ENCODE measurements around the gene LRRC18.

The LRRC18 gene

DNA sequence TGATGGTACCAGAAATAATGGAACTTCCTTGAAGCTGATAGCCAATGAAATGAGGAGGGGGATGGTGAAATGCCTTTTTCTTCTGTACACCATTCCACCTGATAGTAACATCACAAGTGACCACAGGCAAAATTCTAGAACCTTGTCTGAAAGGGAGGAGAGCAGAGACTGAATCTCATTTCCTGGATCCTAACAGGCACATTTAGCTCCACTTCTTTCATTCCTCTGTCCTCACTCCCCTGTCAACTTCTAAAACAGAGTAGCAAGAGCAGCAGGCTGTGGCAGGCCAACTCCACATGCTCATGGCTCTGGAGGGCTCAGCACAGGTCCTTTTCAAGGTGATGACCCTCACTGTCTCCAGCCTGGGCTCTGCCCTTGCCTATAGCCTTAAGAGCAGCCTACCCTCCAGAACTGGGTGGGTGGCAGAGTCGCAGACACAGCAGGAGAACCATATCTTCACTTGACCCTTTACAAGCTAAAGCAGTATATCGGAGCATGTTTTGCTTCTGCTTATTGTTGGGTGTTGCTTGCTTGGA is at the start of gene LRRC18:
Gene LRRC18, minus strand, starts transcription at position 51 of the 536 bp plus-strand sequence. CDS start 25,685 bp downstream, outside the sequence.
- no peak for DNase-seq

DNA sequence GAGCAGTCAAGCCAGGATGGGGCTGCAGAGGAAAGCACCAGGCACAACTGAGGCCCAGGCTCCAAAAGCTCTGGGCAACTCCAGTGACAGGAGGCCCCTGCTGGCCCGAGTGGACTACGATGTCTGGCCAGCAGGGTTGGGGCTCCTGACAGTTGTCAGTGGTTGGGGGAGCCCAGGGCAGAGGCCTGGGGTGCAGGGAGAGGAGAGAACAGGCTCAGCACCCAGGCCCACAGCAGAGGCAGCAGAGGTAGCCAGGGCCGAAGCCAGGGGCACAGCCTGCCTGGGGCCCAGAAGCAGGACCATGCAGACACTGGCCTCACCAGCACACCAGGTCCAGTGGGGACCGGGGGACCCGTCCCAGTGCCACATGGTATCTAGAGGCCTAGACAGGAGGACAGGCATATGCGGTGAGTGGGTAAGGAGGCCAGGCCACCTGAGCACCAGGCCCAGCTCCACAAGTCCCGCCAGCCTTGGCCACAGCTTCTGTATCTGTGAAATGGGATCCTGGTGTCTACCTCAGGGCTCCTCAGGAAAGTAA is 46.0 kb upstream of the LRRC18 start:
- no peak for DNase-seq

DNA sequence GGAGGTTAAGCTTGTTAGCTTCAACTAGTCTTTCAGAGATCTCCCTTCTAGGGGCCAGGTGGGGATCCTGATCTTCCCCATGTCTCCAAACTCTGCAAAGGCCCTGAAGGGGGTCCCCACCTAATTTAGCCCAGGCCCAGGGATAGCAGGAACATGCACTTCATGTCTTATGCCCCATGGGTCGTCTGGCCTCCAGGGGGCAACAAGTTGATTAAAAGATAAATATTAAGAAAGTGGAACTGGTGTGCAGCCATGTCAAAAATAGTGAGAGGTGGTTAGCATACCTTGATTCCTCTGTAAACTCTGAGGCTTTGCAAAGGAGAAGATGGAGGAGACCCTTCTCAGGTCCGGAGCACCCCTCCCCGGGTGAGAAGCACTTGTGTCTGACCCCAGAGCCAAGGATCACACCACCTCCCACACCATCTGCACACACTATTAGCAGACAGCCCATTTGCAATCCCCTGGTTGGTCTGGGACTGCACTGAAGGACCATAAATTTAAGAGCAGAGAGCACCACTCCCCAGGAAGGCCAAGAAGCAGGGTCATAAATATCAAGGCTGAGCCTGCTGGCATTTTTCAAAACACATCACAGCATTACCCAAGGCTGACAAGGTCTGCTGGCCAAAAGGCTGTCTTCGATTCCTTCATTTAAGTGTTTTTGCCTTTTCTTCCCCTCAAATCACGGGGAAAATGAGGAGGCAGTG is 44.2 kb upstream of the LRRC18 start:
- peak; percentile 11 for DNase-seq

DNA sequence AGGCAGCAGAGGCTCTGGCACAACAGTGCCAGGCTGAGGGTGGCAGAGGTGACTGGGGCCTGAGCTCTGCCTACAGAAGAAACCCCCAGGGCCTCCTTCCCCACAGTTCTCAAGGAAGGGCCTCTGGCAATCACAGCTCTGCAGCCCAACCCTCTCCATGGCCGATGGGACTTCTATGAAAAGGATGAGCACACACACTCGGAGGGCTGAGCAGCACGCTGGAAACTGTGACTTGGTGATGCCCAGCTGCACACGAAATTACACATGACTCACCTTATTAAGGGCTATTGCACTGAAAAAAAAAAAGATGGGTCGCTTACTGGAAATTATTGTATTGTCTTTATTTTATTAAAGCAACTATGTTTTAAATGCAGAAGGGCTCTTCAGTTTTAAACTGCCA is 42.9 kb upstream of the LRRC18 start:
- no peak for DNase-seq

DNA sequence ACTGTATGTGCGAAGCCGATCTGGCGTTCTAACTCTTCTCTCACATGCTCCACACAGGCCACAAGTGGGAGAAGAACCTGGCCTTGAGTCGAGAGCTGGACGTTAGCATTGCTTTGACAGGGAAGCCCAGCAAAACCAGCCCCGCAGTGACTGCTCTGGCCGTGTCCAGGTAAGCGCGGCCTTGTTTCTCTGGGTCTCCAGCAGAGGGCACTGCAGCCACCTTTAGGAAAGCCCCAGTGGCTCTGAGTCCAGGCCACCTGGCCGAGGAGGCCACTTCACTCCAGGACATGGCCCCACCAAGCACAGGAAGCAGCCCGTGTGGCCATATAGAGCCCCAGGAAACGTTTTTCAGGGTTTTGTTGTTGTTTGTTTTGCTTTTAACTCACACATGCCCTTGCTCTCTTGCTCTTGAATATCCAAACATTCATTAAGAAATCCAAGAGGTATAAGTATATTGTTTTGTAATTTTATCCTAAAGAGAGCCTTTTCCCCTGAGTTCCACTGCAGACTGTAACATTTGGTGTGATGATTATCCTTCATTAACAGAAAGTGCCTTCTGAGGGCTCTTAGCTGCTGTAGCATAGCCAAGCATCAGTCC is 41.8 kb upstream of the LRRC18 start:
- peak; percentile 70 for DNase-seq

DNA sequence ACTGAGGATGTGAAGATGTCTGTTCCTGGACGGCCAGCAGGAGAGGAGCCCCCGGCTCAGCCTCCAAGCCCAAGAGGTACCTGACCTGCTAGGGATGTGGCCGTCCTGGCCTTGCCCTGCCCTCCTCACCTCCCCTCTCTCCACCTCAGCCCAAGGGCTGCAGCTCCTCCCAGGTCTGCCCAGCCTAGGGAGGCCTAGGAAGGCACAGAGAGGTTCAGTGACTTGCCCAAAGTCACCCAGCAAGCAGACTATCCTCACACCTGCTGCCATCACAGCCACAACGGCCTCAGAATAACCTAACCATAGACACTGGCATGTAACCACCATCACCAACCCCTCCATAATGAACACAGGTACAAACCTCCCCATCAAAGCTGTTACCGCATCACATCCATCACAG is 38.7 kb upstream of the LRRC18 start:
- DNase-seq = no peak

DNA sequence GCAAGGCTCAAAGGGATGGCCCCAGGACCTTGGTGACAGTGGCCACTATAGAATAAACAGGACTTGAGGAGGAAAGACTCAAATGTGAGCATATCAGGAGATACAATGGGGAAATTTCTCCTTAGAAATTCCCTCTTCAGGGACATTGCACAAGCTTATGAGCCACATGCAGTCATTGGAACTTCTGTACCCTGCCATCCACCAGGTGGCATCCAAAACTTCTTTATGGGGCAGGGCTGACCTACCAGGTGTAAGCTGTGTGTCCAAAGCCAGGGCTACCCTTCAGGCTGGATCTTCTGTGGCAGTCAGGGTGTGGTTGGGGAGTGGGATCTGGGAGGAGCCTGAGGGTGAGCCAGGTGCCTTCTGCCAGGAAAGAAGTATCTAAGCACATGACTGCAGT is 36.6 kb upstream of the LRRC18 start:
- DNase-seq = peak; percentile 32

DNA sequence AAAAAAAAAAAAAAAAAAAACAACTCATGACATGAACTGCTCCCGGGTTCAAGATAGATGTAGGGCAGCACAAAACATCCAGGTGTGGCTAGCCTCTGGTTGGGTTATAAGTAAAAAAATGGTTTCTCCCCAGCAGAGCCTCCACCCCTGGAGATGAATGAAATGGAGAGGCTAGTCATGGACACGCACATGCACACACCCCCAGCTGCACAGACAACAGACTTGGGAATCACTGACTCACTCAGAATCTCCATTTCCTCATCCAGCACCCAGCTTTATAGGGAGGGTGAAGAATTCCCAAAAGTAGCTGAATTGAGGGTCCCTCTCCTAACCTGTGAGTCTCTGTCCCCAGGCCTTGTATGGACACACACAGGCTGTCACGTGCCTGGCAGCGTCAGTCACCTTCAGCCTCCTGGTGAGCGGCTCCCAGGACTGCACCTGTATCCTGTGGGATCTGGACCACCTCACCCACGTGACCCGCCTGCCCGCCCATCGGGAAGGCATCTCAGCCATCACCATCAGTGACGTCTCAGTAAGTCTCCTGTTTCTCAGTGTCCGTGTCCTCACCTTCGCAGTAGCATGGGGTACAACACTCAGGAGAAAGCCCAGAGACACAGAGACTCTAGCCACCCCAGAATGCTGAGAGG is 35.0 kb upstream of the LRRC18 start:
- DNase-seq = no peak

DNA sequence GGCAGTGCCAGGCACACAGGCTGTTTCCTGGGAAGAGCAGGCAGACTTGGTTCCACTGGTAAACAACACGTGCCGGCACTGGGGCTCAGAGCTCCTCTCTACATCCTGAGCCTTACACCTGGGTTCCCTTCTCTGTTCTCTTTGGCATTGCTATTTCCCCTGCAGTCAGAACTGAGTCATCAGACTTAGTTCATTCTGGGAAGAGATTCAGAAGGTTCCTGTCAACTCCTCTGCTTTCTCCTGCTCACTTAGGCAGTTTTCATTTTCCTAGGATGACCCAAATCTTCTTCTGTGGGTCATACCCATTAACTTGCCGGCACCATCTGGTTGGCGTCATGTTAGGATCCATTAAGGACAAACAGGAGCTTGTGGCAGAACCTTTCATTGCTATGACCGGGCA is 33.4 kb upstream of the LRRC18 start:
- DNase-seq = no peak

DNA sequence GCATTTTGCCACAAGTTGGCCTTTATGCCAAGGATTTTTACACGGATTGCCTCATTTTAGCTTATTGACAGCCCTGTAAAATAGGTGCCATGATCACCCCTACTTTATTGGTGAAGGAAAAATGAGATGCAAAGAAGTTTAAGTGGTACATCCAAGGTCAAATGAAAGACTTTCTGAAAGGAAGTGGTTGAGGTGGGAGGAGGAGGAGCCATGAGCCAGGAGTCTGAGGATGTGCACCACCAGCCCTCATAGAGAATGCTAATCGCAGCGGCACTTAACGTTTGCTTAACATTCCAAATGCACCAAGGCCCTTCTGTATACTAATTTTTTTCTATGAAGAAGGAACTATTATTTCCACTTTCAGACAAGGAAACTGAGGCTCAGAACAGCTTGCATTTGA is 31.0 kb upstream of the LRRC18 start:
- no peak for DNase-seq

DNA sequence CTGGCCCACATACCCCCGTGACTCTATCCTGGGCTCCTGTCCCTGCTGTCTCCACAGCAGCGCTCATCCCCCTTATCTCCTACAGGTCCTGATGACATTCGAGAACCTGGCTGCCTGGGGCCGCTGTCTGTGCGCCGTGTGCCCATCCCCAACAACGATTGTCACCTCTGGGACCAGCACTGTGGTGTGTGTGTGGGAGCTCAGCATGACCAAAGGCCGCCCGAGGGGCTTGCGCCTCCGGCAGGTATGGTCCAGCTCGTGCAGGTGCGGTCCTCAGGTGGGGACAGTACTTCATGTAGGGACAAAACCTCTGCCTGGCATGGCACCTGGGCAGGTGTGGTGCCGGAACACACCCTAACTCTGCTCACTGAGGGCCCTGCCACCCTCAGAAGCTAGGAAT is 30.4 kb upstream of the LRRC18 start:
- DNase-seq = no peak

DNA sequence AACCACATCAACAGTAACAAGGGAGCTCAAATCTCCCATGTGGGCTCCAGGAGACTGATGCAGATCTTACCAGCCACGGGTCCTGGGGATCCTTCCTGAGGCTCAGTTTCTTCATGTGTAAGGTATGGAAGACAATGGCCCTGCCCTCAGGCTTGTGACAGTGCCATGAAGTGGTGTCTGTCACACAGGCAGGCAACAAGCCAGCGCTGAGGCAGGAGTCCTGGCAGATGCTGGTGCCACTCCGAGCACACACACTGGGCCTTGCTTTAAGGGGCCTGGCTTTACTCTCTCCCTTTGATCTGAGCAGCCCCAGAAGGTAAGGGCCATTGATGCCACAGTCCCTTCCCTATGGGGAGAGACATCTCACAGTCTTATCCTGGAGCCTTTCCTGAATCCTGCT is 28.4 kb upstream of the LRRC18 start:
- no peak for DNase-seq

DNA sequence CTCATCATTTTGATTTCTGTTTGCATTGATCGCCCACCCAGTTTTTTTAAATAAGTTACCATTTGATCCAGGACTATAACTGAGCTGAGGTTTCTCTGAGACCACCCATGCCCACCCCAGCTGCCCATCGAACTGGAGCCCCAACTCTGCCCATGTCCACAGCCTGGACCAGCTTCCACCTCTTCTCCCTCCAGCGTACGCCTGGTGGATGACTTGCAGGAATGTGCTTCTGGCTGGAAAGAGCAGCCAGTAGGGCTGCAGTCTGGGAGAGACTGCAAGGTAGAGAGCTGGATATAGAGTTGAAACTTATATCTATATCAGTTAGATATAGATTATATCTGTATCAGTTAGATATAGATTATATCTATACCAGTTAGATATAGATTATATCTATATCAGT is 25.8 kb upstream of the LRRC18 start:
- DNase-seq = no peak

DNA sequence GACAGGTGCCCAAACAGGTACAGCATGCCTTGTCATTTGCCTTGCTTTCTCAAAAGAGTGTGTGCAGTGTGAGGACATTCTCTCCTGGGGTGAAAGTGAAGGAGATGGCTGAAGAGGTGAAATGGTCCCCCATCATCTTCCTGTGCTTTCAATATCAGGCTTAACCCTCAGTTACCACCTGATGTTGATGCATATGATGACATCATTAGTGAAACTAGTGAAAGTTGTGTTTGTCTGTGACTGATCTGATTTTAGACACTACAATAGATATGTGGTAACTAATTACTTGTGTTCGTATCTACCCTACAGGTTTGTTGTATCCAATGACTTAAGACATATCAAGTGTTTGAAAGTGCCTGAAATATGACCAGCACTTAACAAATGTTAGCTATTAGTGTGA is 24.4 kb upstream of the LRRC18 start:
- no peak for DNase-seq

DNA sequence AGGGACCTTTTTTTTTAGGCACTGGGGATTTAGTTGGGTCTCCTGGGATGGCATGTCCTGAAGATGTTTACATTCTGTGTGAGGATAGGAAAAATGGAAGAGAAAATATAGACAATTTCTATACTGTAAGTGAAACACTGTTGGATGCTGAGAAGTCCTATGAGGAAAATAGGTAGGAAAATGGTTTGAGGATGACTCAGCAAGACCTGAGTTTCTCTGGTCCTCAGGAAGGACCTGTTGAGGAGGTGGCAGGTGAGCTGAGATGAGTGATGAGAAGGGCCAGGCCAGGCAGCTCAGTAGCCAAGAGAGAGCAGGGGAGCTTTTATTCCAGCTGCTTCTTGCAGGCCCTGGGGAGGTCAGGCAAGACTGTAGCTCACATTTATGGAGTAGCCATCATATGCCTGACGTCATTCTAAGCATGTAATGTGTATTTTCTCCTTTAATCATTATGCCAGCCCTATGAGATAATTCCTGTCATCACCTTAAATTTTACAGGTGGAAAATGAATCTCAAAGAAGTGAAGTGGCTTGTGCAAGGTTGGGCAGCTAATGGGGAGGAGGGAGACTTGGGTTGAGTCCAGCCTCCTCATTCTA is 19.1 kb upstream of the LRRC18 start:
- DNase-seq = no peak

DNA sequence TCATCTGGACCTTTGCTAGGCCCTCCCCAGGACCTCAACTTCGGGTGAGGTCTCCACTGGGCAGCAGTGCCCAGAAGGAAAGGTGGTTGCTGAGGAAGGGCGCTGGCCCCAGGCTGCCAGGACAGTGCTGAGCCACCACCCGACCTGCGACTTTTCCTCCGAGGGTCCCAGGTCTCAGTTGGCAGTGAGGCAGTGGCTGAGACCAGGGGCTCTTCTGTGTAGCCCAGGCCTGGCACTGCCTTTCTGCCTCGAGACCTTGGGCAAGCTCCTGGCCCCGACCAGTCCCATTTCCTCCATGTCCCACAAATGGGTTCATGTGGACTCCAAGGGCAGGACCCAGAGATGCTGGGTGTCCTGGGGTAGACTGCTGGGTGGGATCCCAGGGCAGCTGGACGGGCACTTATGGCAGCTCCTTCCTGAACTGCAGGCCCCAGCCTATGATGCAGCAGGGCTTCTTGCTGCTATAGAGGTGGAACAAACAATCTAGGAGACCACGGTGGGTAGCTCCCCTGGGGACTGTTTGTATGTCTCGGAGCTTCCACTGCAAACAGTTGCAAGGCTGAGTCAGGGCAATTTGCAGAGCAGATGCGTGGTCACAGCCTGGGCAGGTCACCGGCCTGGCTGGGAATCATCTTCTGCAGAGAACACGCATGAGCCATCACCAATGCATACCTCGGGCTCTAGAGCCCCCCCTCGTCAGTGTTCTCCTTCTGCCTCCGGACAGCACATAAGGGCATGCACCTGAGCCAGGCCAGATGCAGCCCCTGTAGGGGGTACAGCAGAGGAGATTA is 17.9 kb upstream of the LRRC18 start:
- no peak for DNase-seq

DNA sequence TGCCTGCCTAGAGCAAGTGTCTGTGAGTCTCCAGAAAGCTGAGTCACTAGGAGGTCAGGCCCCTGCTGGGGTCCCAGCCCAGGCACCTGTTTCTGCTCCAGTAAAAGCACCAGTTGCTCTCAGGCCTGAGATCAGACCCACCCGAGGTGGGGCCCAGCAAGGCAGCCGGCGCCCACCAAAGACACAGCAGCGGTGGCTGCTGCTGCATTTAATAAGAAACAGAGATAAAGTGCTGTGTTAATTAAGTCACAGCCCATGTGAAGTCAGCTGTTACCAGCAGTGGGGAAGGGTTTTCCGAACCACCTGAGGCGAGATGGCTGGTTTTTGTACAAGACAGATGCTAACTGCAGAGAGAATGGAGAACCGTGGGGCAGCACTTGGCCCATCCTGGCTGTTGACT is 12.1 kb upstream of the LRRC18 start:
- DNase-seq = no peak

DNA sequence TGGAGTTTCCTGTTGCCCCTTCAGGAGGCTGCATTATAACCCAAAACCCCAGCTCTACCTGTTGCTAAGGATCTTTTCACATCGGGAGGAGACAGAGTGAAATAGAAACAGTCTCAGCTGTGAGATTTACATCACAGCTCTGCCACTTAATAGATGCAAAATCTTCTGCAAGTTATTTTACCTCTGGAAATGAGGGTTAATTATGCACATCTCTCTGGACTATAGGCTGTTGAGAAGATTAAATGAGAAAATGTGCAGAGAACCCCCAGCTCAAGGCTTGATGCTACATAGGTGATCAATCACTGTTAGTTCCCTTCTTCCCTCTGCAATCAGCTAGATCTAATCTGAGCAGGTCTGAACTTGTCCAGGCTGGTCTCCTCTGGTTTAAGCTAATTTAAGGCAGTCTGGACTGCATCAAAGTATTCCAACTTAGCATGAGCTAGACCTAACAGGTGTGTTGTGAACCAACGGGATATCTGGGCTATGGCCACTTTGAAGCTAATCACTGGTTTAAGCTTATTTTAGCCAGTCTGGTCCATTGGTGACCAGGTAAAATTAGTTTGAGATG is 8.9 kb upstream of the LRRC18 start:
- DNase-seq = no peak

DNA sequence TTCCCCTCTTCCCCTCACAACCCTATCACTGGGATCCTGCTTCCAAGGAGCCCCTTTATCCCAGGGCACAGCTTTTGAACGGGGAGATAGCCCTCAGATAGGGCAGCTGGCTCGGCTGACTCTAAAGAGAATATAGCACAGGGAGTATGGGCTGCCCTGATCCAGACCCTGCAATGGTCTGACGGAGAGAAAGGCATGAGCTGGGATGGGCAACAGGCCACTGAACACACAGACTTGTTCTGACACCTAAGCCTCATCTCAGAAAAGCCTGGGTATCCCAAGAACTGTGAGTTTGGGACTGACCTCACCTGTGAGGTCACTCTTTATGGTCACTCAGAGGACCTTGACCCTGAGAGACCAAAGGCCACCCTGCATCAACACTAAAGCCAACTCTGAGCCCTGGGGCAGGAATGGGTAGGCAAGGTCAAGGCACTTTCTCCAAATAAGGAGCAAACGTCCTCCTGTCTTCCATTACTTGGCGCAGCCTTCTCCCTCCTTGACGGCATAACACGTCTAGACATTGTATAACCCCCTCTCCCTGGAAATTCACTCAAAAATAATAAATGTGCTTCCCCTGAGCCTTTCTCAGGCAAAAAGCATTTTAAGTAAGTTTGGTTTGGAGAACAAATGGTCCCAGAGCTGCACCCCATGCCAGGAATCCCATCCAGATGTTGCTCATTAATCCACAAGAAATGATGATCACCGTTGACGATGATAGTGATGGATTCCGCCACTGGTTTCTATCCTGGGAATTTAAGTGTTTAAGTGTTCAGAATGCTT is 8.2 kb upstream of the LRRC18 start:
- DNase-seq = no peak

DNA sequence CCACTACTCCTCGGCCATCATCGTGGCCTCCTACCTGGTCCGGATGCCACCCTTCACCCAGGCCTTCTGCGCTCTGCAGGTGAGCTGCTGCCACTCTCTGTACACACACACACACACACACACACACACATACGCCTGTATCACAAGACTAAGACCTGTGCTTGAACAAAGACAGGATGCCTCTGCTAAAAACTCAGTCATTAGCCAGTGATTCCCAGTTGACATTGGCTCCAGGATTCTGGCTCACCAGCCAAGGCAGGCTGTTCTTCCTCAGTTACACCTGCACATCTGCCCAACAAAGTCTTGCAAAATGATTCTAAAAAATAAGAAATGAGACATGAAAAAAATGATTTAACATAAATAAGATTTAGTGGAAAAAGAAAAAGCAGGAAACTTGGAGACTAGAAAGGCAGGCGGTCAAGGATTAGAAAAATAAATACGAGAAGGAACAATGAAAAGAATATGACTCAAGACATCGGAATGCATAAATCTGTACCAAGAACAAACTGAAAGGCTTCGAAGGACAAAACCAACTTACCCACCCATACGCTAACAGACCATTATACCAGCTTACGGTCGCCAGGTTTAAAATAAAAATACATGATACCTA is 7.4 kb upstream of the LRRC18 start:
- no peak for DNase-seq

DNA sequence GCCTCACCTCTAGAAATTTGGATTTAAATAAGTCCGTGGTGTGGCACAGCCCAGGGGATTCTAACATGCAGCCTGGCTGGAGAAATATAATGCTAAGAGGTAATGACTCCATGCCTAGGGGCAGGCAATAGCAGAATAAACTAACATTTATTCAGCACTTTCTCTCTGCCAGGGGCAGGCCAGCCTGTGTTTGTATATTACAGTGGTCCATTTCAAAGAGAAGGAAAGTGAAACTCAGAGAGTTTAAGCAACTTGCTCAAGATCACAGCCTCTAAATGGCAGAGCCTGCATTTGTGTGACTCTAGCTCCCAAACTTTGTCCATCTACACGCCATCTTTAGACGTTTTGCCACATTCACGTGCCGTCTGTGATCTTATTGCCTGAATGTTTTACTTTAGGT is 6.7 kb upstream of the LRRC18 start:
- DNase-seq = peak; percentile 8

Data from OCI-M1 (cell line).